ENCODE results near the gene GSG1L.

Gene GSG1L

GRCh38 chr16:27767971-27768591, 295.4 kb downstream of the GSG1L start:
- no peak for FAIRE-seq

GRCh38 chr16:27767081-27767480, 296.4 kb downstream of the GSG1L start:
- no peak for FAIRE-seq

- FAIRE-seq, result no peak
Observed at GRCh38 chr16:27766236-27766925, 297.1 kb downstream of the GSG1L start.

GRCh38 chr16:27764869-27765675, 298.4 kb downstream of the GSG1L start:
- no peak for FAIRE-seq

GRCh38 chr16:27764427-27764826, 299.1 kb downstream of the GSG1L start:
- FAIRE-seq, result no peak

GRCh38 chr16:27762441-27762840, 301.1 kb downstream of the GSG1L start:
- FAIRE-seq, result no peak

- FAIRE-seq, result no peak
Observed at GRCh38 chr16:27761816-27762215, 301.7 kb downstream of the GSG1L start.

- no peak for FAIRE-seq
Observed at GRCh38 chr16:27760789-27761176, 302.7 kb downstream of the GSG1L start.

- FAIRE-seq, result no peak
Observed at GRCh38 chr16:27759967-27760788, 303.3 kb downstream of the GSG1L start.

- no peak for FAIRE-seq
Observed at GRCh38 chr16:27759301-27759871, 304.1 kb downstream of the GSG1L start.

- FAIRE-seq, result no peak
Observed at GRCh38 chr16:27758544-27758943, 305.0 kb downstream of the GSG1L start.

GRCh38 chr16:27756206-27756970, 307.1 kb downstream of the GSG1L start:
- no peak for FAIRE-seq

GRCh38 chr16:27754788-27755690, 308.5 kb downstream of the GSG1L start:
- FAIRE-seq, result no peak

GRCh38 chr16:27753563-27753962, 310.0 kb downstream of the GSG1L start:
- no peak for FAIRE-seq

GRCh38 chr16:27752241-27752640, 311.3 kb downstream of the GSG1L start:
- no peak for FAIRE-seq

- no peak for FAIRE-seq
Observed at GRCh38 chr16:27751676-27752075, 311.8 kb downstream of the GSG1L start.

- FAIRE-seq, result no peak
Observed at GRCh38 chr16:27751233-27751632, 312.3 kb downstream of the GSG1L start.

GRCh38 chr16:27749946-27750345, 313.6 kb downstream of the GSG1L start:
- no peak for FAIRE-seq

- no peak for FAIRE-seq
Observed at GRCh38 chr16:27749547-27749875, 314.0 kb downstream of the GSG1L start.

- no peak for FAIRE-seq
Observed at GRCh38 chr16:27748868-27749546, 314.5 kb downstream of the GSG1L start.
